Activated T-cell treated with anti-CD3 and anti-CD28 coated beads, Interleukin-2, amount 50 U/mL, for 4 hours (primary cell): Measurements from ENCODE around the gene NUBP2. TPM values are rescaled to one million over a fixed set of nuclear protein-coding genes. Genes with fewer than 3 reads are reported as not detected.
A peak's percentile ranks its signal among the peaks of the same experiment; 100 is the strongest.

Source experiments
- ATAC-seq, 2 donors: fragments of 200-7000 bp; cut with Tn5 transposase; one replicate each; pipeline ENCODE4 v1.10.0; 2021
- DNase-seq: peaks from one replicate; pipeline ENCODE4 v3.0.0-alpha.2; 2020
- H3K27me3 Mint-ChIP-seq: one replicate; pipeline ENCODE4 v1.8.0; 2021; ENCODE audit warnings: low read depth, mixed read lengths
- H3K36me3 Mint-ChIP-seq: one replicate; pipeline ENCODE4 v1.8.0; 2022; ENCODE audit warnings: mixed read lengths; ENCODE audit not compliant: insufficient read depth
- H3K4me1 Mint-ChIP-seq: one replicate; pipeline ENCODE4 v1.8.0; 2021; ENCODE audit warnings: low read depth, mixed read lengths
- H3K4me3 Mint-ChIP-seq: one replicate; pipeline ENCODE4 v1.8.0; 2021; ENCODE audit warnings: mild to moderate bottlenecking, moderate library complexity, mixed read lengths
- H3K9me3 Mint-ChIP-seq: one replicate; pipeline ENCODE4 v1.8.0; 2021; ENCODE audit warnings: mixed read lengths
- total RNA-seq, 3 donors: library from RNA; stranded (reverse); gene quantifications; one replicate each; pipeline ENCODE4 v1.2.1, GENCODE V29; 2021

The NUBP2 gene
- total RNA-seq, 3 donors from 2014 or later = 85.7 to 101 (median 94.7) TPM

GRCh38 chr16:1765826-1766225 is 16.9 kb upstream of the NUBP2 start:
- no peaks in the 10 kb centered on the region for H3K9me3 Mint-ChIP-seq
- ATAC-seq (no peak), DNase-seq (no peak)
- no peak overlapping the region for H3K4me3 Mint-ChIP-seq
- peaks cover 4% of the 10 kb centered on the region for H3K4me1 Mint-ChIP-seq
- no peaks in the 10 kb centered on the region for H3K27me3 Mint-ChIP-seq
- H3K36me3 Mint-ChIP-seq = peaks cover 12% of the 10 kb centered on the region

- Mint-ChIP-seq H3K4me1 (peaks cover 4% of the 10 kb centered on the region), H3K27me3 (no peaks in the 10 kb centered on the region), H3K36me3 (peaks cover 8% of the 10 kb centered on the region), H3K4me3 (no peak overlapping the region), H3K9me3 (no peaks in the 10 kb centered on the region)
- ATAC-seq (no peak), DNase-seq (no peak)
These were observed 16.5 kb upstream of the NUBP2 start for GRCh38 chr16:1766231-1766630.

DNA sequence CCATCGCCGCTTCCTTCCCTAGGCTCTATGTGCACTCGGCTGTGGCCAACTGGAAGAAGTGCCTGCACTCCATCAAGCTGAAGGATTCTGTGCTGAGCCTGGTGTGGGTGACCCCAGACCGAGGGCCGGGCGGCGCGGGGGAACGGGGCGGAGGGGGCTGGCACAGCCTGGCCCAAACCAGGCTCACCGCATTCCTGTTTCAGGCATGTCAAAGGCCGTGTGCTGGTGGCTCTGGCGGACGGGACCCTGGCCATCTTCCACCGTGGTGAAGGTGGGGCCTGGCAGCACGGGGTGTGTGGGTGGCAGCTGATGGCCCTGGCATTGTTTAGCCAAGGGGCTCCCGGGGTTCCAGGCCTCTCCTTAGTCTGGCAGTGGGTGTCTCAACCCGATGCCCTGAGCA is 16.1 kb upstream of the NUBP2 start:
- DNase-seq (no peak), ATAC-seq (no peak)
- Mint-ChIP-seq H3K4me1 (peaks cover 4% of the 10 kb centered on the region), H3K4me3 (no peak overlapping the region), H3K9me3 (no peaks in the 10 kb centered on the region), H3K27me3 (no peaks in the 10 kb centered on the region), H3K36me3 (peaks cover 5% of the 10 kb centered on the region)

DNA sequence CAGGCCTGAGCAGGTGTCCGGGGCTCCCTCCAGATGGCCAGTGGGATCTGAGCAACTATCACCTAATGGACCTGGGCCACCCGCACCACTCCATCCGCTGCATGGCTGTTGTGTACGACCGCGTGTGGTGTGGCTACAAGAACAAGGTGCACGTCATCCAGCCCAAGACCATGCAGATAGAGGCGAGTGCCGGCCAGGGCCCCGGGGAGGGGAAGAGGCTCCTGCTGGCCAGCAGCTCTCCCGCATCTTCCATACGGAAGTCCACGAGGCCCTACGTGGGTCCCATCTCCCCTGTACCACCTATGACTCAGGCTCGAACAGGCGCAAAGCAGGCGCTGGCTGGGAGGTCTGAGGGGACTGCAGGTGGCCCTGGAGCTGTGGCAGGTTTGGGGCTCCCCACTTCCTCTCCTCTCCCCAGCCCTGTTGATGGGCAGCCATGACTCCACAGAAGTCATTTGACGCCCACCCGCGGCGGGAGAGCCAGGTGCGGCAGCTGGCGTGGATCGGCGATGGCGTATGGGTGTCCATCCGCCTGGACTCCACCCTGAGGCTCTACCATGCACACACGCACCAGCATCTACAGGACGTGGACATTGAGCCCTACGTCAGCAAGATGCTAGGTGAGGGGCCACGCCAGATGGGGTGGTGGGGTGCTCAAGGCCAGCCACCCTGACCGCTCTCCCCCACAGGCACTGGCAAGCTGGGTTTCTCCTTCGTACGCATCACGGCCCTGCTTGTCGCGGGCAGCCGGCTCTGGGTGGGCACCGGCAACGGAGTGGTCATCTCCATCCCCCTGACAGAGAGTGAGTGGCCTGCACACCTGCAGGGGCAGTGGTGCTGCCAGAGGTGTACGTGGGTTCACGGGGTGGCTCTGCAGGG is 15.4 kb upstream of the NUBP2 start:
- Mint-ChIP-seq H3K36me3 (peaks cover 8% of the 10 kb centered on the region), H3K9me3 (no peaks in the 10 kb centered on the region), H3K4me3 (no peak overlapping the region), H3K27me3 (no peaks in the 10 kb centered on the region), H3K4me1 (peaks cover 8% of the 10 kb centered on the region)
- ATAC-seq (no peak), DNase-seq (no peak)

DNA sequence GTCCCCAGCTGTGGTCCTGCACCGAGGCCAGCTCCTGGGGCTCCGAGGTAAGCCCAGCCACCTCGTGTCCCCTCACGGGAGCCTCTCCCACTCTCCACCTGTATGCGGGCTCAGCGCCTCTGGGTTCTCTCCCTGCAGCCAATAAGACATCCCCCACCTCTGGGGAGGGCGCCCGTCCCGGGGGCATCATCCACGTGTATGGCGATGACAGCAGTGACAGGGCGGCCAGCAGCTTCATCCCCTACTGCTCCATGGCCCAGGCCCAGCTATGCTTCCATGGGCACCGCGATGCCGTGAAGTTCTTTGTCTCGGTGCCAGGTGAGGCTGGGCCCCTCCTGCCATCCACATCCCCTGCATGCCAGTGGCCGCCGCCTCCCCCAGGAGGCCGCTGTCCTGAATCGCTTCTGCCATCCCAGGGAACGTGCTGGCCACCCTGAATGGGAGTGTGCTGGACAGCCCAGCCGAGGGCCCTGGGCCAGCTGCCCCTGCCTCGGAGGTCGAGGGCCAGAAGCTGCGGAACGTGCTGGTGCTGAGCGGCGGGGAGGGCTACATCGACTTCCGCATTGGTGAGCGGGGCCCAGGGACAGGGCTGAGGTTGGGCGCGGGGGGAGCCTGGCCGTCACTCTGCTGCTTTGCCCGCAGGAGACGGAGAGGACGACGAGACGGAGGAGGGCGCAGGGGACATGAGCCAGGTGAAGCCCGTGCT is 14.5 kb upstream of the NUBP2 start:
- H3K4me1 Mint-ChIP-seq = peaks cover 8% of the 10 kb centered on the region
- ATAC-seq (no peak), DNase-seq (no peak)
- no peaks in the 10 kb centered on the region for H3K9me3 Mint-ChIP-seq
- H3K36me3 Mint-ChIP-seq = peaks cover 10% of the 10 kb centered on the region
- H3K4me3 Mint-ChIP-seq = no peak overlapping the region
- no peaks in the 10 kb centered on the region for H3K27me3 Mint-ChIP-seq

DNA sequence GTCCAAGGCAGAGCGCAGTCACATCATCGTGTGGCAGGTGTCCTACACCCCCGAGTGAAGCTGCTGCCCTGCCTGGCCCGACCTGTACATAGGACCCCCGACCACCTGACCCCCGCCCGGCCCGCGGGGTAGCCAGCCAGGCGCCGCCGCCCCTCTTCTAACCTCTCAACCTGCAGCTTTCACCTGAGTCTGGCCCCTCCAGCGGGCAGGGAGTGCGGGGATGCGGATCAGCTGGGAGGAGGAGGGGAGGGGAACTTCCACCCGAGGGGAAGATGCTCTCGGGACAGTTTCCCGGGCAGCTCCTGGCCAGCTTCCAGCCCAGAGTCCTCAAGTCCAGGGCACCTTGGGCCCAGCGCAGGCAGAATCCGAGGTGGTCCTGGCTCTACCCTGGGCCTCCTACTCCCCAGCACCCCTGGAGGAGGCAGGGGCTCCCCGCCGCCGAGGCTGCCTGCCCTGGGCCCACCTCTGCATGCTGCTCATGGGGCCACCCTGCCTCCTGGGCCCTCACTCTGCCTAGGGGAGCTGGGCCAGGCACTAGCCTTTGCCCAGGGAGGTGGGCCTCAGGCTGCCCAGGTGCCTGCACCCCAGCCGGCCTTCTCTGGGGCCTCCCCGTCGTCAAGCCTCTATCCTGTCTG is 13.9 kb upstream of the NUBP2 start:
- peak overlapping the region; percentile 29 for H3K4me3 Mint-ChIP-seq
- no peaks in the 10 kb centered on the region for H3K27me3 Mint-ChIP-seq
- no peaks in the 10 kb centered on the region for H3K9me3 Mint-ChIP-seq
- peaks cover 9% of the 10 kb centered on the region for H3K4me1 Mint-ChIP-seq
- H3K36me3 Mint-ChIP-seq = peaks cover 10% of the 10 kb centered on the region
- ATAC-seq (no peak), DNase-seq (no peak)

DNA sequence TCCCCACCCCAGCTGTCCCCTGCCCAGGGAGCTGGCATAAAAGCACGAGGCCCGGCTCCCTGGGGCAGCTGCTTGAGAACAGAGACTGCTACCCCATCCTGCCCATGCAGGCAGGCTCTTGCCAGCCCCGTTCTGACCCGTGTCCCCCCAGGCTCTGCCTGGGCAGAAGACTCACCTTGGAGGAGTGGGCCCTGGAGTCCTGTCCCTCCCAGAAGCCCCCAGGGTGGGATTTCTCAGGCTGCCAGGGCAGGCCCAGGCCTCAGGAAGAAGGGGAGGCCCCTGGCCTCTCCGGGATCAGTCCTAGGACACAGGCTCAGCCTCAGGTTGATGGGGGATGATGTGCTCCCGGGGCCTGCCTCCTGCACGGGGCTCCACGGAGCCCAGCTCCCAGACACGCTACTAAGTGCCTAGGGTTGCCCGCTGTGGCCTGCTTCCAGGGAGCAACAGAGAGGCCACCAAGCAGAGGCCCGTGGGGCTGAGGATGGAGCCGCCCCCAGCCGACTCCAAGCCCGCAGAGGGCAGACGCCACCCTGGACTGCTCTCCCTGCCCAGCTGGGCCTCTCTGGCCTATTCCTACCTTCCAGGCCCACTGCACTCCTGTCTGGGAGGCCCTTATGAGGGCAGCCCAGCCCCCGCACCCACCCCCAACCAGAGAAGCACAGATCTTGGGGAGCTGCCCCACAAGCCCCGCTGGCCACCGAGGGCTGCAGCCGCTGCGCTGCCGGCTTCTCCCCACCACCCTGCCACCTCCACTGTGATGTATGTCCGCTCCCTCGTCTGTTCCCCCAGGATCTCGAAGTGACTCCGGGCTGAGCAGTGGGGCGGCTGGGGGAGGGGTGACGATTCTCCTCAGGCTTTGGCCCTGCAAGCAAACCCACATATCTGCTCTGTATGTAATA is 13.1 kb upstream of the NUBP2 start:
- ATAC-seq (no peak), DNase-seq (no peak)
- no peaks in the 10 kb centered on the region for H3K27me3 Mint-ChIP-seq
- H3K4me1 Mint-ChIP-seq = peaks cover 11% of the 10 kb centered on the region
- no peaks in the 10 kb centered on the region for H3K9me3 Mint-ChIP-seq
- peaks cover 10% of the 10 kb centered on the region for H3K36me3 Mint-ChIP-seq
- H3K4me3 Mint-ChIP-seq = peak overlapping the region; percentile 81

- DNase-seq = peak; percentile 52
- Mint-ChIP-seq H3K4me1 (peaks cover 14% of the 10 kb centered on the region), H3K9me3 (no peaks in the 10 kb centered on the region), H3K4me3 (peak overlapping the region; percentile 81), H3K27me3 (no peaks in the 10 kb centered on the region), H3K36me3 (peaks cover 10% of the 10 kb centered on the region)
- ATAC-seq = peak; percentile 14 to 26
These were observed 12.2 kb upstream of the NUBP2 start for GRCh38 chr16:1770328-1771187.

GRCh38 chr16:1771188-1771863 is 11.4 kb upstream of the NUBP2 start, which contains the start of gene NME3:
Gene NME3 (minus strand): TSS chr16:1771543. CDS start chr16:1771534, 9 bp downstream.
- no peaks in the 10 kb centered on the region for H3K9me3 Mint-ChIP-seq
- ATAC-seq = peak; percentile 48 to 49
- H3K36me3 Mint-ChIP-seq = peaks cover 10% of the 10 kb centered on the region
- no peaks in the 10 kb centered on the region for H3K27me3 Mint-ChIP-seq
- peak; percentile 69 for DNase-seq
- peaks cover 14% of the 10 kb centered on the region for H3K4me1 Mint-ChIP-seq
- peak within 1 kb of the TSS; percentile 100 for H3K4me3 Mint-ChIP-seq

- DNase-seq (no peak), ATAC-seq (no peak)
- no peaks in the 10 kb centered on the region for H3K9me3 Mint-ChIP-seq
- peaks cover 10% of the 10 kb centered on the region for H3K36me3 Mint-ChIP-seq
- no peaks in the 10 kb centered on the region for H3K27me3 Mint-ChIP-seq
- H3K4me3 Mint-ChIP-seq = peak overlapping the region; percentile 100
- H3K4me1 Mint-ChIP-seq = peaks cover 14% of the 10 kb centered on the region
These were observed 10.8 kb upstream of the NUBP2 start for GRCh38 chr16:1771864-1772361.

- DNase-seq = peak; percentile 42
- peak; percentile 36 to 39 for ATAC-seq
- Mint-ChIP-seq H3K4me3 (peak within 1 kb of the TSS; percentile 100), H3K9me3 (no peaks in the 10 kb centered on the region), H3K4me1 (peaks cover 14% of the 10 kb centered on the region), H3K27me3 (no peaks in the 10 kb centered on the region), H3K36me3 (peaks cover 7% of the 10 kb centered on the region)
These were observed 10.3 kb upstream of the NUBP2 start, which contains the start of gene EME2 for GRCh38 chr16:1772362-1772907. Gene EME2 (plus strand): TSS chr16:1772810. CDS start chr16:1773228, 418 bp downstream.
